NCI-H524 treated with DMSO at 0.1 percent for 48 hours (cell line): ENCODE data around the gene CNTRL.
A peak's percentile ranks its signal among the peaks of the same experiment; 100 is the strongest.
"Not testable (repeated sequence)": the region's sequence is repeated elsewhere in the genome, so short reads cannot be mapped to it uniquely, and the experiment has no call there.

Source experiments
- DNase-seq: peaks from one replicate; lab custom pipeline; 2025; lab: John Stamatoyannopoulos, UW

CNTRL gene

GRCh38 chr9:121071756-121072421, 2.9 kb upstream of the CNTRL start:
- no peak for DNase-seq

- DNase-seq, result no peak
Observed at GRCh38 chr9:121073038-121073437, 1.7 kb upstream of the CNTRL start.

GRCh38 chr9:121075251-121076036, 689 bp downstream of the CNTRL start:
- DNase-seq, result peak; percentile 41

GRCh38 chr9:121082075-121082474, 7.3 kb downstream of the CNTRL start:
- DNase-seq, result no peak

- no peak for DNase-seq
Observed at GRCh38 chr9:121085661-121086060, 10.9 kb downstream of the CNTRL start.

GRCh38 chr9:121088576-121088975, 13.8 kb downstream of the CNTRL start:
- DNase-seq, result no peak

GRCh38 chr9:121090743-121091142, 16.0 kb downstream of the CNTRL start:
- DNase-seq, result not testable (repeated sequence)

- no peak for DNase-seq
Observed at GRCh38 chr9:121095057-121095456, 20.3 kb downstream of the CNTRL start.

GRCh38 chr9:121098567-121099198, 23.9 kb downstream of the CNTRL start:
- DNase-seq, result no peak

GRCh38 chr9:121104054-121104453, 29.3 kb downstream of the CNTRL start:
- DNase-seq, result not testable (repeated sequence)

- DNase-seq, result no peak
Observed at GRCh38 chr9:121105531-121105930, 30.8 kb downstream of the CNTRL start.

GRCh38 chr9:121107029-121107428, 32.3 kb downstream of the CNTRL start:
- no peak for DNase-seq

- no peak for DNase-seq
Observed at GRCh38 chr9:121107881-121108280, 33.1 kb downstream of the CNTRL start.

GRCh38 chr9:121115466-121115865, 40.7 kb downstream of the CNTRL start:
- no peak for DNase-seq

- no peak for DNase-seq
Observed at GRCh38 chr9:121118266-121118665, 43.5 kb downstream of the CNTRL start.

- no peak for DNase-seq
Observed at GRCh38 chr9:121120386-121120785, 45.6 kb downstream of the CNTRL start.

- DNase-seq, result peak; percentile 93
Observed at GRCh38 chr9:121121582-121122087, 46.9 kb downstream of the CNTRL start.

- no peak for DNase-seq
Observed at GRCh38 chr9:121122246-121123032, 47.7 kb downstream of the CNTRL start.

GRCh38 chr9:121123816-121124535, 49.2 kb downstream of the CNTRL start:
- no peak for DNase-seq

GRCh38 chr9:121125590-121125989, 50.8 kb downstream of the CNTRL start:
- DNase-seq, result no peak

- not testable (repeated sequence) for DNase-seq
Observed at GRCh38 chr9:121129384-121129783, 54.6 kb downstream of the CNTRL start.
